WTC11 (cell line): ENCODE results near the gene EFCAB8.

Experiments used
- ARID4B ChIP-seq: sonication (generic); formaldehyde crosslinking; IDR thresholded peaks from 2 replicates; pipeline ENCODE4 v1.8.0; 2023; ENCODE audit warnings: missing genetic modification reagents, mild to moderate bottlenecking, borderline replicate concordance
- ATF6 ChIP-seq: sonication (generic); formaldehyde crosslinking; IDR thresholded peaks from 2 replicates; pipeline ENCODE4 v1.8.1; 2023; ENCODE audit warnings: mild to moderate bottlenecking, missing genetic modification reagents
- CREB1 ChIP-seq: sonication (generic); formaldehyde crosslinking; IDR thresholded peaks from 2 replicates; pipeline ENCODE4 v1.8.0; 2023; ENCODE audit warnings: mild to moderate bottlenecking, missing genetic modification reagents
- E2F5 ChIP-seq: sonication (generic); formaldehyde crosslinking; IDR thresholded peaks from 2 replicates; pipeline ENCODE4 v1.8.1; 2022; ENCODE audit warnings: mild to moderate bottlenecking, moderate library complexity, missing genetic modification reagents
- ERG ChIP-seq: fragments of 250-450 bp; sonication (Bioruptor Pico); IDR thresholded peaks from 2 replicates; pipeline ENCODE4 v1.8.0; 2021; ENCODE audit warnings: mild to moderate bottlenecking
- FOXJ3 ChIP-seq: sonication (generic); formaldehyde crosslinking; IDR thresholded peaks from 2 replicates; pipeline ENCODE4 v1.9.0; 2021; ENCODE audit warnings: missing genetic modification reagents, mild to moderate bottlenecking, borderline replicate concordance
- HMGXB4 ChIP-seq: sonication (generic); formaldehyde crosslinking; IDR thresholded peaks from 2 replicates; pipeline ENCODE4 v1.8.1; 2023; ENCODE audit warnings: mild to moderate bottlenecking, moderate library complexity, missing genetic modification reagents
- JUN ChIP-seq: sonication (generic); formaldehyde crosslinking; IDR thresholded peaks from 2 replicates; pipeline ENCODE4 v1.8.0; 2023; ENCODE audit warnings: mild to moderate bottlenecking, missing genetic modification reagents
- NFE2L1 ChIP-seq: sonication (generic); formaldehyde crosslinking; IDR thresholded peaks from 2 replicates; pipeline ENCODE4 v1.8.1; 2023; ENCODE audit warnings: missing genetic modification reagents
- NFYB ChIP-seq: sonication (generic); formaldehyde crosslinking; conservative IDR thresholded peaks from 2 replicates; pipeline ENCODE4 v1.8.0; 2022; ENCODE audit warnings: low read depth, missing genetic modification reagents
- USF2 ChIP-seq: sonication (generic); formaldehyde crosslinking; IDR thresholded peaks from 2 replicates; pipeline ENCODE4 v1.8.1; 2023; ENCODE audit warnings: mild to moderate bottlenecking, missing genetic modification reagents, moderate library complexity
- ZNF138 ChIP-seq: sonication (generic); formaldehyde crosslinking; conservative IDR thresholded peaks from 2 replicates; pipeline ENCODE4 v1.8.1; 2022; ENCODE audit warnings: mild to moderate bottlenecking, moderate library complexity, missing genetic modification reagents
- ZNF512 ChIP-seq: sonication (generic); formaldehyde crosslinking; IDR thresholded peaks from 2 replicates; pipeline ENCODE4 v1.8.1; 2022; ENCODE audit warnings: missing genetic modification reagents, borderline replicate concordance
- TF ChIP-seq, protein P1 (sequence below): fragments of 200-600 bp; IDR thresholded peaks from 2 replicates; pipeline ENCODE4 v1.8.0; 2022; ENCODE audit warnings: antibody characterized with exemption

DNA sequence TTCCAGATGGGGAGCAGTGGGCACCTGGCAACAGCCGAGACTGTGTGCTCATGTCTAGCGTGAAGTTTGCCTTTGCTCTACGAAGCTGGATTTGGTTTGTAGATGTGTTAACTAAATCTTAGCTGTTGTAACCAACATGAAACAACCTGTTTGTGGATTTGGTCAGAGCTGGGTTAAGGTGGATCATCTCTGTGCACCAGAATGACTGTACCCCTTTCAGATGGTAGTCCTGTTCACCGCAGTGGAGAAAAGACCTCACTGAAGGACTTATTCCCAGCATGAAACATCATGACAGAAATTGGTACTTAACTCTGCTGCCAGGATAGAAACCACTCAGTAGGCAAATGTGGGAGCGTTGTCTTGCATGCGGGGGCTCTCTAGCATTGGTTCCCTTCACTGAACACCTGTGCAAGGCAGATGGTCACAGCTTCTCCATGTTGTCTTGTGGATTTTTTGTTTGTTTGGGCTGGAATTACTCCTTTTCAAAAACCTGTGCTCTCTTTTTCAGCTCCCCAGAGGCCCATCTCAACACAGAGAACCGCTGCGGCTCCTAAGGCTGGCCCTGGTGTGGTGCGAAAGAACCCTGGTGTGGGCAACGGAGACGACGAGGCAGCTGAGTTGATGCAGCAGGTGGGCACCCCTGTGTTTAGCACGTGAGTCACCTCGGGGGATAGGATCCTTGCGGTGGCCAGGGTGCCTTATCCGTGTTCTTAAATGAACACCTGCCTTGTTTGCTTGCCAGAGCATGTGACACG, 19.3 kb upstream of the EFCAB8 start:
- TF ChIP-seq ATF6 = no peak
- TF ChIP-seq ARID4B (CRISPR knock-in tag) = no peak
- no peak for TF ChIP-seq CREB1 (CRISPR knock-in tag)
- TF ChIP-seq, protein P1, sequence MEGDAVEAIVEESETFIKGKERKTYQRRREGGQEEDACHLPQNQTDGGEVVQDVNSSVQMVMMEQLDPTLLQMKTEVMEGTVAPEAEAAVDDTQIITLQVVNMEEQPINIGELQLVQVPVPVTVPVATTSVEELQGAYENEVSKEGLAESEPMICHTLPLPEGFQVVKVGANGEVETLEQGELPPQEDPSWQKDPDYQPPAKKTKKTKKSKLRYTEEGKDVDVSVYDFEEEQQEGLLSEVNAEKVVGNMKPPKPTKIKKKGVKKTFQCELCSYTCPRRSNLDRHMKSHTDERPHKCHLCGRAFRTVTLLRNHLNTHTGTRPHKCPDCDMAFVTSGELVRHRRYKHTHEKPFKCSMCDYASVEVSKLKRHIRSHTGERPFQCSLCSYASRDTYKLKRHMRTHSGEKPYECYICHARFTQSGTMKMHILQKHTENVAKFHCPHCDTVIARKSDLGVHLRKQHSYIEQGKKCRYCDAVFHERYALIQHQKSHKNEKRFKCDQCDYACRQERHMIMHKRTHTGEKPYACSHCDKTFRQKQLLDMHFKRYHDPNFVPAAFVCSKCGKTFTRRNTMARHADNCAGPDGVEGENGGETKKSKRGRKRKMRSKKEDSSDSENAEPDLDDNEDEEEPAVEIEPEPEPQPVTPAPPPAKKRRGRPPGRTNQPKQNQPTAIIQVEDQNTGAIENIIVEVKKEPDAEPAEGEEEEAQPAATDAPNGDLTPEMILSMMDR = no peak
- no peak for TF ChIP-seq FOXJ3 (CRISPR knock-in tag)
- no peak for TF ChIP-seq ERG (CRISPR knock-in tag)
- TF ChIP-seq ZNF512 (CRISPR knock-in tag) = no peak
- no peak for TF ChIP-seq ZNF138
- TF ChIP-seq JUN (CRISPR knock-in tag) = no peak
- no peak for TF ChIP-seq E2F5 (CRISPR knock-in tag)
- no peak for TF ChIP-seq NFYB
- no peak for TF ChIP-seq USF2 (CRISPR knock-in tag)
- no peak for TF ChIP-seq NFE2L1
- TF ChIP-seq HMGXB4 (CRISPR knock-in tag) = no peak
